Activated CD8-positive, alpha-beta memory T cell treated with anti-CD3 and anti-CD28 coated beads for 4 hours (primary cell): ENCODE data around the gene TIFAB.
"Not testable (repeated sequence)": the region's sequence is repeated elsewhere in the genome, so short reads cannot be mapped to it uniquely, and the experiment has no call there.

Experiments used
- DNase-seq, 2 donors: peaks; one replicate each; pipeline ENCODE4 v3.0.0-alpha.2; 2020; ENCODE audit warnings: low read depth in 2 of 2

TIFAB gene

GRCh38 chr5:135452321-135453030 lies at the start of gene TIFAB:
Gene TIFAB (minus strand): TSS chr5:135452351. CDS start chr5:135449939, 2,412 bp downstream.
- DNase-seq = no peak

GRCh38 chr5:135498637-135498995 lies 46.5 kb upstream of the TIFAB start:
- DNase-seq = no peak

- DNase-seq = no peak
Observed at GRCh38 chr5:135497971-135498636, 46.0 kb upstream of the TIFAB start.

- DNase-seq = not testable (repeated sequence)
Observed at GRCh38 chr5:135495531-135495930, 43.4 kb upstream of the TIFAB start.

- no peak for DNase-seq
Observed at GRCh38 chr5:135494196-135494595, 42.0 kb upstream of the TIFAB start.

- no peak for DNase-seq
Observed at GRCh38 chr5:135493406-135494180, 41.4 kb upstream of the TIFAB start.

- DNase-seq = no peak
Observed at GRCh38 chr5:135492319-135492626, 40.1 kb upstream of the TIFAB start.

GRCh38 chr5:135491552-135492318 lies 39.6 kb upstream of the TIFAB start:
- no peak for DNase-seq

- DNase-seq = no peak
Observed at GRCh38 chr5:135491038-135491551, 38.9 kb upstream of the TIFAB start.

GRCh38 chr5:135490245-135491037 lies 38.3 kb upstream of the TIFAB start:
- no peak for DNase-seq

- DNase-seq = no peak
Observed at GRCh38 chr5:135489466-135490244, 37.5 kb upstream of the TIFAB start.

GRCh38 chr5:135488727-135489465 lies 36.7 kb upstream of the TIFAB start:
- DNase-seq = no peak

- no peak for DNase-seq
Observed at GRCh38 chr5:135487839-135488514, 35.8 kb upstream of the TIFAB start.

- no peak for DNase-seq
Observed at GRCh38 chr5:135487037-135487395, 34.9 kb upstream of the TIFAB start.

- no peak for DNase-seq
Observed at GRCh38 chr5:135486131-135487036, 34.2 kb upstream of the TIFAB start.

- no peak for DNase-seq
Observed at GRCh38 chr5:135484674-135485086, 32.5 kb upstream of the TIFAB start.

- DNase-seq = no peak
Observed at GRCh38 chr5:135483254-135483653, 31.1 kb upstream of the TIFAB start.

- DNase-seq = no peak
Observed at GRCh38 chr5:135482381-135482933, 30.3 kb upstream of the TIFAB start.
